ENCODE results near the gene SGPP1.
"Not testable (repeated sequence)": the region's sequence is repeated elsewhere in the genome, so short reads cannot be mapped to it uniquely, and the experiment has no call there.

Gene SGPP1

DNA sequence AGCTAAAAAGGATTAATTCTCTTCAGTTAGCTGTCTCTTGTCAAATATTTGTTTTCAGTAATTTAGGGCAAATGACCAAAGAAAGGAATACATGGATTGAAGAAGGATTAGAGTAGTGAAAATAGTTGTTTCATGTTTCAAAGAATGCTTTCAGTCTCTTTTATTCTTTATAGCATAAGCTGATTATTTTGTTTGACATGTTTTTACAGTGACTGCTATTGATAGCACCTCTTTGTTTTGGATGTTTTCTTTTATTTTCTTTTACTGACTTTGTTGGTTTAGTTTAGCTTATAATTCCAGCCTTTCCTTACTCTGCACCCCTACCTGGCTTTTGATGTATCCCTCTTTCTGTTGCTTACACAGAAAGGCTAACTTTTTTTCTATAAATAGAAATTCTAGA lies 29.3 kb upstream of the SGPP1 start:
- Histone ChIP-seq H3K4me1 (no peaks in the 10 kb centered on the region), H3K27ac (no peak overlapping the region), H3K9me3 (no peaks in the 10 kb centered on the region), H3K27me3 (no peaks in the 10 kb centered on the region), H3K4me3 (no peak overlapping the region), H3K36me3 (no peaks in the 10 kb centered on the region)
- no peak for DNase-seq
- TF ChIP-seq, protein P1, sequence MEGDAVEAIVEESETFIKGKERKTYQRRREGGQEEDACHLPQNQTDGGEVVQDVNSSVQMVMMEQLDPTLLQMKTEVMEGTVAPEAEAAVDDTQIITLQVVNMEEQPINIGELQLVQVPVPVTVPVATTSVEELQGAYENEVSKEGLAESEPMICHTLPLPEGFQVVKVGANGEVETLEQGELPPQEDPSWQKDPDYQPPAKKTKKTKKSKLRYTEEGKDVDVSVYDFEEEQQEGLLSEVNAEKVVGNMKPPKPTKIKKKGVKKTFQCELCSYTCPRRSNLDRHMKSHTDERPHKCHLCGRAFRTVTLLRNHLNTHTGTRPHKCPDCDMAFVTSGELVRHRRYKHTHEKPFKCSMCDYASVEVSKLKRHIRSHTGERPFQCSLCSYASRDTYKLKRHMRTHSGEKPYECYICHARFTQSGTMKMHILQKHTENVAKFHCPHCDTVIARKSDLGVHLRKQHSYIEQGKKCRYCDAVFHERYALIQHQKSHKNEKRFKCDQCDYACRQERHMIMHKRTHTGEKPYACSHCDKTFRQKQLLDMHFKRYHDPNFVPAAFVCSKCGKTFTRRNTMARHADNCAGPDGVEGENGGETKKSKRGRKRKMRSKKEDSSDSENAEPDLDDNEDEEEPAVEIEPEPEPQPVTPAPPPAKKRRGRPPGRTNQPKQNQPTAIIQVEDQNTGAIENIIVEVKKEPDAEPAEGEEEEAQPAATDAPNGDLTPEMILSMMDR (IDR thresholded peaks at IDR 0.05), result no peak
- intact Hi-C loops (cut with DNase I; ENCODE audit: low total_unique reads), result no loop called here

DNA sequence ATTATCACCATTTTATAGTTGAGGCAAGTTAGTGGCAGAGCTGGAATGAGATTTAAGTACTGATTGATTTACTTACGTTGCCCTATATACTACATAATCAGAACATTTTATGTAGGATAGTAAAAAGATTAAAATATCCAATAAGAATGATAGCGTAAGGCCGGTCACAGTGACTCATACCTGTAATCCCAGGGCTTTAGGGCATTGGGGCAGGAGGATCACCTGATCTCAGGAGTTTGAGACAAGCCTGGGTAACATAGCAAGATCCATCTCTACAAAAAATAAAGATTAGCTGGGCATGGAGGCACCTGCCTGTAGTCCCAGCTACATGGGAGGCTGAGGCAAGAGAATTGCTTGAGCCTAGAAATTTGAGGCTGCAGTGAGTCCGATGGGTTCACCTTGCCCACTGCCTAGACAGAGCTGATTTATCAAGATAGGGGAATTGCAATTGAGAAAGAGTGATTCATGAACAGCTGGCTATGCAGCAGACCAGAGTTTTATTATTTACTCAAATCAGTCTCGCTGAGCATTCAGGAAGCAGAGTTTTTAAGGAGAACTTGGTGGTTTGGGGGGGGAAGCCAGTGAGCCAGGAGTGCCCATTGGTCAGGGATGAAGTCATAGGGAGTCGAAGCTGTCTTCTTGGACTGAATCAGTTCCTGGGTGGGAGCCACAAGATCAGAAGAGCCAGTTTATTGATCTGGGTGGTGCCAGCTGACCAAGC lies 24.7 kb upstream of the SGPP1 start:
- H3K9me3 ChIP-seq, result no peaks in the 10 kb centered on the region
- no peaks in the 10 kb centered on the region for H3K36me3 ChIP-seq
- H3K4me1 ChIP-seq, result no peaks in the 10 kb centered on the region
- no peak overlapping the region for H3K27ac ChIP-seq
- intact Hi-C loops (cut with DNase I; ENCODE audit: low total_unique reads), result no loop called here
- TF ChIP-seq, protein P1 (IDR thresholded peaks at IDR 0.05), result no peak
- H3K4me3 ChIP-seq, result no peak overlapping the region
- DNase-seq, result peak in 1 of 2 donors; percentile 29
- H3K27me3 ChIP-seq, result peaks cover 0 to 9% of the 10 kb centered on the region in 2 donors

DNA sequence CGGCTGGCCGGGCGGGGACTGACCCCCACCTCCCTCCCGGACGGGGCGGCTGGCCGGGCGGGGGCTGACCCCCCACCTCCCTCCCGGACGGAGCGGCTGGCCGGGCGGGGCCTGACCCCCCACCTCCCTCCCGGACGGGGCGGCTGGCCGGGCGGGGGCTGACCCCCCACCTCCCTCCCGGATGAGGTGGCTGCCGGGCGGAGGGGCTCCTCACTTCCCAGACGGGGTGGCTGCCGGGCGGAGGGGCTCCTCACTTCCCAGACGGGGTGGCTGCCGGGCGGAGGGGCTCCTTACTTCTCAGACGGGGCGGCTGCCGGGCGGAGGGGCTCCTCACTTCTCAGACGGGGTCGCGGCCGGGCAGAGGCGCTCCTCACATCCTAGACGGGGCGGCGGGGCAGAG lies 23.2 kb upstream of the SGPP1 start:
- H3K9me3 ChIP-seq; H3K4me1 ChIP-seq; H3K27me3 ChIP-seq; H3K27ac ChIP-seq; DNase-seq; intact Hi-C loops (cut with DNase I; ENCODE audit: low total_unique reads); H3K4me3 ChIP-seq; H3K36me3 ChIP-seq: not testable (repeated sequence)

DNA sequence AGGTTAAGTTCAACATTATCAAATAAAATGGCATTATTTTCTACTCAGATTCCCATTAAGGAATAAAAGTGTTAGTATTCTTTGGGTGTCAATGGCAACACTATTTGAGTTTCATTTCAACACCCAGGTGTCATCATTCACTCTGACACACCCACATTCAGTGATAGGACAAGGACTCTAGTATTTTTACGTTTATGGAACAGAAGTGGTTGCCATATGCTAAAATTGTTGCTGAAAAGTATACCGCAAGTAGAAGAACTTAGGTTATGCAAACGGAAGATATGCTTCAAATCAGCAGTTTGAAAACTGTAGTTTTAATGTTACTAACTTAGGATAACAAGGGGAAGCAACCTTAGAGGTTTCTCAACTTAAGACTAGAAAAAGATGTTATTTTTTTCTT lies 20.0 kb upstream of the SGPP1 start:
- no peak overlapping the region for H3K27ac ChIP-seq
- TF ChIP-seq, protein P1 (IDR thresholded peaks at IDR 0.05), result no peak
- no peak for DNase-seq

DNA sequence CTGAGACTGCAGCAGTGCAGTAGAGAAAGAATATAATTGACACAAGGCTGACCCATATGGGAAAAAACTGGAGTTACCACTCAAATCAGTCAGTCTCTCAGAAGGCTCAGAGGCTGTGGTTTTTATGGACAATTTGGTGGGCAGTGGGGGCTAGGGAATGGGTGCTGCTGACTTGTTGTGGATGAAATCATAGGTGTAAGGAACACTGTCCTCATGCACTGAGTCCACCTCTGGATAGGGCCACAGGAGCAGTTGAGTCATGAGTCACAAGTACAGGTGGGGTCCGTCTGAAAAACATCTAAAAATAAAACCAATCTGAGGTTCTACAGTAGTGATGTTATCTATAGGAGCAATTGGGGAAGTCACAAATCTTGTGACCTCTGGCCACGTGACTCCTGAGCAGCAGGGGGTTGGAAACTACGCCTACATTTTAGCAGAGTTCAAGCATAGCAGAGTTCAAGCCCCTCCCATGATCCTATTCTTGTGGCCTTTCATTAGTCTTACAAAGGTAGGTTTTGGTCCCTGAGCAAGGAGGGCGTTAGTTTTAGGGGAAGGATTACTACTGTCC lies 18.1 kb upstream of the SGPP1 start:
- no peaks in the 10 kb centered on the region for H3K9me3 ChIP-seq
- DNase-seq, result peak in 1 of 2 donors; percentile 47
- H3K36me3 ChIP-seq, result no peaks in the 10 kb centered on the region
- H3K4me1 ChIP-seq, result no peaks in the 10 kb centered on the region
- H3K4me3 ChIP-seq, result no peak overlapping the region
- intact Hi-C loops (cut with DNase I; ENCODE audit: low total_unique reads), result no loop called here
- TF ChIP-seq, protein P1 (IDR thresholded peaks at IDR 0.05), result no peak
- peaks cover 0 to 12% of the 10 kb centered on the region in 2 donors for H3K27me3 ChIP-seq
- H3K27ac ChIP-seq, result no peak overlapping the region

More for the DNA sequence above, 20.0 kb upstream of the SGPP1 start:
- Histone ChIP-seq H3K27me3 (peaks cover 0 to 9% of the 10 kb centered on the region in 2 donors), H3K36me3 (no peaks in the 10 kb centered on the region), H3K4me3 (no peak overlapping the region), H3K9me3 (no peaks in the 10 kb centered on the region), H3K4me1 (no peaks in the 10 kb centered on the region)
- intact Hi-C loops (cut with DNase I; ENCODE audit: low total_unique reads), result no loop called here

DNA sequence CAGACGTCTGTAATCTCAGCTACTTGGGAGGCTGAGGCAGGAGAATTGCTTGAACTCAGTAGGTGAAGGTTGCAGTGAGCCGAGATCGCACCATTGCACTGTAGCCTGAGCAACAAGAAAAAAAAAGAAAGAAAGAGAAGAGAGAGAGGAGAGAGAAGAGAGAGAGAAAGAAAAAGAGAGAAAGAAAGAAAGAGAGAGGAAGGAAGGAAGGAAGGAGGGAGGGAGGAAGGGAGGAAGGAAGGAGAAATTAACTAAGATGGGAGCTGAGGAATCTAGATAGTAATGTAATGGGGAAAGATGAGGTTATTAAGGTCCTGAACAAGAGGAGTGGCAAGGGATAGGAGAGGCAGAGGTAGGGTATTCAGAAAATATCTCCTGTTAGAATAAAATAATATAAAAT lies 17.4 kb upstream of the SGPP1 start:
- no peaks in the 10 kb centered on the region for H3K4me1 ChIP-seq

More for the DNA sequence above, 17.4 kb upstream of the SGPP1 start:
- Histone ChIP-seq H3K36me3 (no peaks in the 10 kb centered on the region), H3K9me3 (no peaks in the 10 kb centered on the region), H3K4me3 (no peak overlapping the region), H3K27ac (no peak overlapping the region), H3K27me3 (peaks cover 0 to 11% of the 10 kb centered on the region in 2 donors)
- DNase-seq, result no peak
- intact Hi-C loops (cut with DNase I; ENCODE audit: low total_unique reads), result no loop called here
- TF ChIP-seq, protein P1 (IDR thresholded peaks at IDR 0.05), result no peak
